GM18517 (cell line): ENCODE measurements around the gene FBXW12.
"Not testable (repeated sequence)": the region's sequence is repeated elsewhere in the genome, so short reads cannot be mapped to it uniquely, and the experiment has no call there.

Source experiments
- ATAC-seq: cut with Tn5 transposase; IDR thresholded peaks from one replicate; pipeline ENCODE4 v1.9.1; 2021; ENCODE audit warnings: mild to moderate bottlenecking, moderate library complexity; ENCODE audit not compliant: unreplicated experiment

The FBXW12 gene

DNA sequence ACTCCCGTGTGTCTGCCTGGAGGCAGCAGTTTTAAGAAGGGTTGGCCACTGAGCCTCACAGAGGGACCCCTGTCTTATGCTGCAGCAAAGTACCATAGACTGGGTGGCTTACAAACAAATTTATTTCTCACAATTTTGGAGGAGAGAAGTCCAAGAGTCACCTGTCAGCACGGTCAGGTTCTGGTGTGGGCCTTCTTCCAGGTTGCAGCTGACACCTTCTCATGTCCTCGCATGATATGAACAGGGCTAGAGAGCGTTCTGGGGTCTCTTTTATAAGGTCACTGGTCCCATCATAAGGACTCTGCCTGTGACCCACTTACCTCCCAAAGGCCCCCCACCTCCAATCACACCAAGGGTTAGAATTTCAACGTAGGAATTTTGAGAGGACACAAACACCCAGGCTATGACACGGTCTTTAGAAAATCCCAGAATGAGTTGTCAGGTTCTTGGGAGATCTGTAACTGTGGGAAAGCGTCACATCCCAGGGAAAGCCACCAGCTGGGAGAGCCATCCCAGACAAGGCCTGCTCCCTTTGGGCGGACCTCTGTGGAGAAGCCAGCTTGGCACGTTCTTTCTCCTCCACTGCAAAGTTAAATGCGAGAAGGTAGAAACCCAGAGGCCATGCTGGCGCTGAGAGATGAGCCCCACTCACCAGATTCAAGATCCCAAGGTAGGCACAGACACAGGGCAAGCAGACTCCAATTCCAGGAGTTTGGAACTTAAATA is at the start of gene FBXW12:
Gene FBXW12 (plus strand): TSS at position 569 of the 726 bp plus-strand sequence. CDS start 549 bp downstream, outside the sequence.
- no peak for ATAC-seq

GRCh38 chr3:48331706-48332435 is 40.1 kb upstream of the FBXW12 start:
- not testable (repeated sequence) for ATAC-seq

GRCh38 chr3:48333346-48334245 is 38.4 kb upstream of the FBXW12 start, which contains the start of gene SPINK8:
SPINK8 (minus strand) TSS chr3:48333661; CDS start chr3:48328341, 5,320 bp downstream.
- ATAC-seq: not testable (repeated sequence)

- no peak for ATAC-seq
These were observed 37.4 kb upstream of the FBXW12 start for GRCh38 chr3:48334605-48335004.

DNA sequence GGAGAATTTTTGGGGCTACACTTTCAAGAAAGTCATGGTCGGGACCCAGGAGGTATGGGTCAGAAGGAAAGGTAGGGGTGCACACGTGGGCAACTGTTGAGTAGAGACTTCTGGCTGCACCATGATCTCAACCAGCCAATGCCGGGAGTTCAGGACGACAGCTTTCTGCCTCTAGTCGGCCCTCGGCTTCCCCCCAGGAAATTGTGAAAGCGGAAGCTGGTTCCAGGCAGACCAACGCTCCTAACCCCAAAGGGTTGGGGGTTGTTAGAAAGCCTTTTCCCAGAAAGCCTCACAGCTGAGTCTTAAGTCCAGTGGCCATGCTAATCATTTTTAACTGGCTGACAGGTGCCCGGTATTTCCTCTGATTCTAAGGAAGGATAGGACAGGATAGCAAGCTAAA is 36.7 kb upstream of the FBXW12 start:
- not testable (repeated sequence) for ATAC-seq

- not testable (repeated sequence) for ATAC-seq
These were observed 34.5 kb upstream of the FBXW12 start for GRCh38 chr3:48337536-48337935.

GRCh38 chr3:48338635-48339034 is 33.4 kb upstream of the FBXW12 start:
- ATAC-seq: no peak

DNA sequence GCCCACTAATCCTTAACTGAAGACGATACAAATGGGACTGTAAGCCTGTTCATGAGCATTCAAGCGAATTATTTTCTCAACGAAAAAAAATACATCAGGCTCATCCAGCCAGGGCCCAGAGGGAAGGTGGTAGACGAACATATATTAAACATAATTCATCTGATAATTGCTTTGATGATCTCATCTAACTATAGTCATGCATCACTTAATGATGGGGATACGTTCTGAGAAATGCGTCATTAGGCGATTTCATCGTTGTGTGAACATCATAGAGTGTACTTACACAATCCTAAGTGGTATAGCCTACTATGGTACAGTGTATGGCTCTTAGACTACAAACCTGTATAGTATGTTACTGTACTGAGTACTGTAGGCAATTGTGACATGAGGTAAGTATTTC is 28.6 kb upstream of the FBXW12 start:
- ATAC-seq: no peak

DNA sequence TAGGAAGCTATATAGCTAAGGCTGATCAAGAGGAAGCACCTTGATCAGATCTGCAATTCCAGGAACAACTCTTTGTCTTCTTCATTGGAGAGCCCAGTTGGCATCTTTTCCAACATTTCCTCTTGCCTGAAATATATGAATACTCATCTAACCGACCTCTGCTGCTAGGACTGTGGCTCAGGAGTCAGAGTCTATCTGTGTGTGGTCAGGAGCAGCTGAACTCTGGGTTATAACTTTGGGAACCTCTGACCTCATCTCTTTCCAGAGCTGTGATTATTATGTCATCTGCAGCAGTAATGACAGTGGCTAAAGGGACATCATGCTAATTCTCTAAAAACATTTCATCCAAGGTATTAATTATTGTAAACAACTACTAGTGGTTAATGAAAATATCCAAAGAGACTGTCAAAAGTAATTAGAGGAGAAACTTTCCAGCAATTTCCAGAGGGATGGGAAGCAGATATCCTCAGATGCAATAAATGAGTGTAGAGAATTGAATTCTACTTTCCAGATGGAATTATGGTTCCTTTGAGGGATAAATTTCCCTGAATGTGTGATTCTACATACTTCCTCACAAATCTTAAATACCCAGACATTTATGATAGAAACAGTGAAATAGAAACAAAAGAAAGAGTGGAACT is 27.0 kb upstream of the FBXW12 start:
- ATAC-seq: no peak

GRCh38 chr3:48345946-48346572 is 26.0 kb upstream of the FBXW12 start:
- no peak for ATAC-seq

GRCh38 chr3:48347500-48347899 is 24.5 kb upstream of the FBXW12 start:
- ATAC-seq: no peak

DNA sequence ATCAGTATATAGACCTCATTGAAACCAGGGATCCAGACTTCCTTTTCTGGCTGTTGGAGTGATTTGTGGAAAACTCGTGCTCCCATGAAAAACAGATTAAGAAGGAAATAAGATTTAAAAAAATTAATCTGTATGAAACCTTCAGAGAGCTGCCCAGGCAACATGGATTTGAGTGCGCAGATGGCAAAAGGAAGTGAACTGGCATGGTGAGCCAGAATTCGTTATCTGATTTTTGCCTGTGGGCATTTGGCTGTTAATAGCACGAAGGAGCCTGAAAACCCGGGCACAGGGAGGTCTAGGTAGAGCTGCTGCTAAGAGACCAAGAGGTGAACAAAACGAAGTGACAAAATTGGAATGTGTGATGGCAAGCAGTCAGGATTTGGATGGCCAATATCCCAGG is 19.5 kb upstream of the FBXW12 start:
- ATAC-seq: no peak

GRCh38 chr3:48353987-48354386 is 18.0 kb upstream of the FBXW12 start:
- ATAC-seq: no peak

- no peak for ATAC-seq
These were observed 15.6 kb upstream of the FBXW12 start for GRCh38 chr3:48356419-48356818.

- no peak for ATAC-seq
These were observed 10.1 kb upstream of the FBXW12 start for GRCh38 chr3:48361928-48362327.

GRCh38 chr3:48364840-48365239 is 7.2 kb upstream of the FBXW12 start:
- no peak for ATAC-seq

DNA sequence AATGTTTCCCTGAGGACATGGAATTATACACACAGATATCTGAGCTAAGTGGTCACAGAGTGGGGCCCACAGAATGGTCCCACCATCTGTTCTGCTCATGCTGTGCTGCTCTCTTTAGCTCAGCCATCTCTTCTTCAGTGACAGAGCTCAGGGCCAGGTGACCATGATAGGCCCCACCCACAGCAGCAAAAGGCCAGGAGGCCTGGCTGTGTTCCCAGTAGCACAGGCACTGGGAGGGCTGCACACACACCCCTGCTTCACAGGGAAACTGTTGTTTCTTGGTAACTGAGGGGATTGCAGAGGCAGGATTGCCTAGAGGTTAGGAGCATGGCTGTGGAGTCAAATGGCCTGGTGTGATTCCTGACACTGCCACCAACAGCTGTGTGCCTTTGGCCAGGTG is 4.8 kb upstream of the FBXW12 start:
- ATAC-seq: no peak

DNA sequence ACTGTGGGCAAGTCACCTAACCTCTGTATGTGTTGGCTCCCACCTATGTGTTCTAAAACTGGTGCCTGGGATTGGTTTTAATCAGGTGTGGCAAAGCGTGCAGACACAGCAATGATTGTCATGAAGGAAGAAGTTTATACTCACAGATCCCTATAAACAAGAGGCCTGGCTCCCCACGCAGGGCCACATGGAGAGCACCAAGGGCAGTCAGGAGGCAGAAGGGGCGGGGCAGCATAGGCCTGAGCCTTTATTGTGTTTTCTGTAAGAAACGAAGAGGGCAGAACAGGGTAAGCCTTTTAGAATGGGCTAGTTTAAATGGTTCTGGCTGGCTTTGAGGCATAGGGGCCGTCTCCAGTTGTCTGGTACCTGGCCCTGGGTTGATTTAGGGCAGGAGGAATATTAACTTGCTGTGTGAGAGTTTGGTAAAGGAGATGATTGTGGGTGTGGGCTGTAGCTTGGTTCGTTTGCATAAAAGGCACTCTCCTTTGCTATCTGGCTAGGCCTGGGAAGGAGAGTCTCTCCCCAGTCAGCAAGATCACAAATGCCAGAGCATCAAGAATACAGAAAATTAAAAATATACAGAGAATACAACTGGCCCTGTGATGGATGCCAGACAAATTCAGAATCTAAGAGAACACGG is 2.2 kb upstream of the FBXW12 start:
- ATAC-seq: no peak

DNA sequence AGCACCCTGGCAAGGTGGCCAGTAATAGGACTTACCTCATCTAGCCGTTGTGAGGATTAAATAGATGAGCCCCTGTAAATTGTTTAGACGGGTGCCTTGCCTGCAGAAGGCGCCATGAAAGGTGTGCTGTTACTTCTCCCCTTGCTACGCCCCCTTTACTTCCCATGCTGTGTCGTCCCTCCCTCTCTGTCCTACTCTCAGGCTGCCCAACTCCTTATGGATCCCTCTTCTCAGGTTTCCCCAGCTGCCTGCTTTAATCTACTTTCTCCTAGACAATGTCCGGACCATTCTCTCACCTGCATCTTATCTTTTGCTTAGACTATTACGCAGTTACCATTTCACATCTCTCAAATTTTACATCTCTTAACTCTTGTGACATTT is 1.7 kb upstream of the FBXW12 start:
- ATAC-seq: no peak

GRCh38 chr3:48372377-48372770 is 355 bp downstream of the FBXW12 start:
- ATAC-seq: no peak
